ENCODE data around the gene ZBTB38. TPM values are rescaled to one million over a fixed set of nuclear protein-coding genes. Genes with fewer than 3 reads are reported as not detected.

Gene ZBTB38
- total RNA-seq, 1 donor from 2014 or later = 101 TPM

DNA sequence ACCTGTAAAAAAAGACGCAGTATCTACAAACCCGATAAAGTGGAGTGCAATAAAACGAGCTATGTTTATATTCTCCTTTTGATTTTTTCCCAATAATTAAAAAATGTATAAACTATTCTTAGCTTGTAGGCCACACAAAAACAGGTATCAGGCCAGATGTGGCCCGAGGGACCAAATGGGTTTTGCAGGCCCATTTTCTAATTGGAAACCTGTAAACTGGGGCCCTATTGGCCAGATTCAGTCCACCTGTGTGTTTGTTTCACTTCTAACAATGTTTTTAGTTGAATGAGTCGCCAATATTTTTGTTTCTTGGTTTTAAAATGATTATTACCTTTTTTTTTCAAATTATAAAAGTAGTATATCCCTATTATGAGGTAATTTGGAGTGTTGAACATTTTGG is 29.7 kb downstream of the ZBTB38 start:
- no peak for DNase-seq (ENCODE audit: low spot score in 2 of 2)
- Histone ChIP-seq H3K27me3 (no peaks in the 10 kb centered on the region), H3K4me1 (peaks cover 0 to 26% of the 10 kb centered on the region in 2 donors), H3K4me3 (no peak overlapping the region), H3K9me3 (no peaks in the 10 kb centered on the region), H3K36me3 (peaks cover 3 to 25% of the 10 kb centered on the region in 2 donors), H3K27ac (no peak overlapping the region)
- intact Hi-C loops (cut with DNase I) = no loop called here
- TF ChIP-seq, protein P1, sequence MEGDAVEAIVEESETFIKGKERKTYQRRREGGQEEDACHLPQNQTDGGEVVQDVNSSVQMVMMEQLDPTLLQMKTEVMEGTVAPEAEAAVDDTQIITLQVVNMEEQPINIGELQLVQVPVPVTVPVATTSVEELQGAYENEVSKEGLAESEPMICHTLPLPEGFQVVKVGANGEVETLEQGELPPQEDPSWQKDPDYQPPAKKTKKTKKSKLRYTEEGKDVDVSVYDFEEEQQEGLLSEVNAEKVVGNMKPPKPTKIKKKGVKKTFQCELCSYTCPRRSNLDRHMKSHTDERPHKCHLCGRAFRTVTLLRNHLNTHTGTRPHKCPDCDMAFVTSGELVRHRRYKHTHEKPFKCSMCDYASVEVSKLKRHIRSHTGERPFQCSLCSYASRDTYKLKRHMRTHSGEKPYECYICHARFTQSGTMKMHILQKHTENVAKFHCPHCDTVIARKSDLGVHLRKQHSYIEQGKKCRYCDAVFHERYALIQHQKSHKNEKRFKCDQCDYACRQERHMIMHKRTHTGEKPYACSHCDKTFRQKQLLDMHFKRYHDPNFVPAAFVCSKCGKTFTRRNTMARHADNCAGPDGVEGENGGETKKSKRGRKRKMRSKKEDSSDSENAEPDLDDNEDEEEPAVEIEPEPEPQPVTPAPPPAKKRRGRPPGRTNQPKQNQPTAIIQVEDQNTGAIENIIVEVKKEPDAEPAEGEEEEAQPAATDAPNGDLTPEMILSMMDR (IDR thresholded peaks at IDR 0.05) = no peak

DNA sequence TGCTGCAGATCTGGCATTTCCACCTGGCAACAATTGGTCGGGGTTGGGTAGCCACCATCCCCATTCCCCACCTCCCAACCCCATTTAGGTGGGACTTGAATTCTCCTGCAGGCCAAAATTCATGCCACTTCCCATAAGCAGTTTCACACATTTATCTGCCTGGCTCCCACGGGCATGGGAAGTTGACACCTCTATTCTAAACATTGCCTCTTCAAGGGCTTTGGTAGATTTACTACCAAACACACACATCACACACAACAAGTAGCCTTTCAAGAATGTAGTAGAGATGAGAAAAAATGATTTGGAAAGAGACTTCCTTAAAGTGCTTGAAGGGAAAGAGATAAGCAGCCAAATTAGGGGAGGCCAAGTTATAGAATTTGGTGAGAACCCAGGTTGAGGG is 30.9 kb downstream of the ZBTB38 start:
- no peak overlapping the region for H3K4me3 ChIP-seq
- TF ChIP-seq, protein P1 (IDR thresholded peaks at IDR 0.05) = no peak
- DNase-seq (ENCODE audit: low spot score in 2 of 2) = no peak
- H3K27me3 ChIP-seq = no peaks in the 10 kb centered on the region
- H3K36me3 ChIP-seq = peaks cover 4 to 29% of the 10 kb centered on the region in 2 donors
- intact Hi-C loops (cut with DNase I) = no loop called here
- no peaks in the 10 kb centered on the region for H3K9me3 ChIP-seq
- peaks cover 0 to 25% of the 10 kb centered on the region in 2 donors for H3K4me1 ChIP-seq
- H3K27ac ChIP-seq = peak overlapping the region; percentile 89 to 99

DNA sequence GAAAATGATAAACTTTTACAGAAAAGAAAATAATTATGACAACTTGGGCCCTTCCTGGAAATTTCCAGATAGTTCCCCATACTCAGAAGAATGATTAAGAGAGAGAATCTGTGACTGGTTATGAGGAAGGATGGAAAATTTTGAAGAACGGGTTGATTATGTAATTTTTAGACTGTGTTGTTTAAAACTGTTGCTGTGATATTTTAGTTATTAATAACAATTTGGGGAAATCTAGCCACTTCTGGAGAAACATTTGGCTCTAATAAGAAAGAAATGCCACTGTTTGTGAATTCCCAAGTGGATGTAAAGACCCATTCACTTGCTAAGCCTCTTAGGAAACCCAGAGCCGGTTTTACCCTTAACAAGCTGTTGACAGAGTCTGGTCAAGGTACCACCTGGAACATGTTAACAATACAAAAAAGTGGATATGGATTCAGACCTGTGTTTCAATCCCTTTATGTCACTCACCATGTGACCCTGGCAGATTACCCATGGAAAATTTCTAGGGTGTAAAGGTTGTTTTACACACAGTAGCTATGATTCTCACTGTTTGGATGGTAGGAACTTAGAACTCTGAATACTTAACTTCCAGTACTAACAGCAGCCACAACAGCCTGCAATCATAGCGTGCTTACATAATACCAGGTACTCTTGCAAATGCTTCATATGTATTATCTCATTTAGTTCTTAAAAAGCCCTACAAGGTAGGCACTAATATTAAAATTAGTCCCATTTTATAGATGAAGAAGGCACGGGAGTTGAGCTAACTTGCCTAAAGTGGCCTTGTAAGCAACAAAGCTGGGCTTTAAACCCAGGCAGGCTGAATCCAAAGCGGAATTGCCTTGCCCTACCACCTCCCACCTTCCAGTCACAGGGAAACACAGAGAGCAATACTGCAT is 32.0 kb downstream of the ZBTB38 start:
- H3K27me3 ChIP-seq = no peaks in the 10 kb centered on the region
- TF ChIP-seq, protein P1 (IDR thresholded peaks at IDR 0.05) = no peak
- H3K4me3 ChIP-seq = no peak overlapping the region
- intact Hi-C loops (cut with DNase I) = loop anchor here (5.0 kb wide), 1 partner anchor 52 kb away; no protein-coding TSS in a partner anchor
- DNase-seq (ENCODE audit: low spot score in 2 of 2) = no peak
- H3K27ac ChIP-seq = peak overlapping the region; percentile 89 to 99
- peaks cover 0 to 35% of the 10 kb centered on the region in 2 donors for H3K4me1 ChIP-seq
- H3K36me3 ChIP-seq = peaks cover 9 to 33% of the 10 kb centered on the region in 2 donors
- no peaks in the 10 kb centered on the region for H3K9me3 ChIP-seq

DNA sequence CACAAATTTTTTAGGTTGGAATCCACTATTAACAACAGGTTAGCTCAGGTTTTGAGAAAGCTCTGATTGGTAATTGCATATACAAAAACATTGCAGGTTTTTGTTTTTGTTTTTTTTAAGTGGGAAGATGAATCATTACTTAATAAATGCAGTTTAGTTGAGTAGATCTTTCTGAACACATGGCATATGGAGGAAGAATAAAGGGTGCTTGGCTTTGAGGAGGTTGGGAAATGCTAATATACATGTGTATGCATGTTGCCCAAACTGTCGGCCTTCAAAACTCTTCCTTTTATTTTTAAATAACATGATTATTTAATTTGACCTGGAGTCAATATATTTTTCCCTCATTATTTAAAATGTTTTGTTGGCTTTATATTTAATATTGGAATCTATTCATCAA is 32.8 kb downstream of the ZBTB38 start:
- TF ChIP-seq, protein P1 (IDR thresholded peaks at IDR 0.05) = no peak
- no peak for DNase-seq (ENCODE audit: low spot score in 2 of 2)
- no peak overlapping the region for H3K4me3 ChIP-seq
- intact Hi-C loops (cut with DNase I) = loop anchor here (5.0 kb wide), 1 partner anchor 51 kb away; no protein-coding TSS in a partner anchor
- peak overlapping the region; percentile 89 to 99 for H3K27ac ChIP-seq
- no peaks in the 10 kb centered on the region for H3K27me3 ChIP-seq
- no peaks in the 10 kb centered on the region for H3K9me3 ChIP-seq
- peaks cover 9 to 37% of the 10 kb centered on the region in 2 donors for H3K36me3 ChIP-seq
- H3K4me1 ChIP-seq = peaks cover 0 to 41% of the 10 kb centered on the region in 2 donors

DNA sequence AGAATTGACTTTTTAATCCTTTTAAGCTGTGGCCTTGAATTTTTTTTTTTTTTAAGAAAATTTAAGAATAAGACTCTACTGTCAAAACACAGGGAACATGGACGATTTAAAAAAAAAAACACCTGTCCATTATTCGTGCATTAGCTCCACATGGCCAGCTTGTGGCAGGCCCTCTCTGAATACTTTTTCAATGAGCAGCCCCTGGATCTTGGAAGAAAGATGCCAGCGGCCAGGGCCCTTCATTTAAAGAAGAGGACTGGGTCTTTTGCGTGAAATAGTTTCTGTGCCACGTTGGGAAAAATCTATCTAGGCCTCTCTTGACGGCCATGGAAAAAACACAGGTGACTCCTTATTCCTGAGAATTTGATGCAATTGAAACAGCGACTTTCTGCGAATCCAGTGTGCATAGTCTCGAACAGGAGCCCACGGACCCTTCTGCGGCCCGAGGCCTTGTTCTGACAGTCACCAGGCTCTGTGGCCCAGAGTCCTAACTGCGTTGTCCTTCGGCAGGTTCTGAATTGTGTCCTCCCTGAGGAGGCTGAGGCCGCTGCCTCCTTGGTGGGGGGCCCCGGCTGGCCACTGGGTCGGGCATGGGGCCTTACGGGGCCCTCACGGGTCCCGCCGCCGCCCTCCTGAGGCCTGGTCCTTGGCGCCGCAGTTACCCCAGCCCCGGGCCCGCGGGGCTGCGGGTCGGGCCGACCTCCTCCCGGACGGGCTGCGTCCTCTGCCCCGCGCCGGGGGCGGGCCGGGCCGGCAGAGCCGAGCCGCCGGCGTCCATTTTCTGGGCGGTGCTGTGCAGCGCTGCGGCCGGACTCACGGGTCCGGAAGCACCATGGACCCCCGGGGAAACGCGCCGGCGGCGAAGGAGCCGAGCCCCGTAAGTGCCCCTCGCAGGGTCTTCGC is 33.5 kb downstream of the ZBTB38 start:
- TF ChIP-seq, protein P1 (IDR thresholded peaks at IDR 0.05) = peak in 1 of 3 experiments; percentile 7
- Histone ChIP-seq H3K4me1 (peaks cover 2 to 47% of the 10 kb centered on the region in 2 donors), H3K36me3 (peaks cover 6 to 33% of the 10 kb centered on the region in 2 donors), H3K4me3 (peak overlapping the region; percentile 85 to 88), H3K9me3 (no peaks in the 10 kb centered on the region), H3K27ac (peak overlapping the region; percentile 89 to 99), H3K27me3 (no peaks in the 10 kb centered on the region)
- DNase-seq (ENCODE audit: low spot score in 2 of 2) = peak in 1 of 2 donors; percentile 70
- intact Hi-C loops (cut with DNase I) = loop anchor here (2.0 to 5.0 kb wide), 2 partner anchors 33 to 50 kb away; partner anchors contain the start of gene ZBTB38

Data from ascending aorta (tissue), 2 donors.